NB4 (cell line): ENCODE results near the gene PC.

Source experiments
- MYC ChIP-seq: IDR thresholded peaks from 2 replicates; pipeline ENCODE4 v1.6.1; 2011; ENCODE audit warnings: low read depth, low read length
- POLR2A ChIP-seq: IDR thresholded peaks from 2 replicates; pipeline ENCODE4 v1.6.1; 2011; ENCODE audit warnings: mild to moderate bottlenecking; ENCODE audit not compliant: insufficient read length; ENCODE audit errors: extremely low read depth
- TF ChIP-seq, protein P1 (sequence below): IDR thresholded peaks from 2 replicates; pipeline ENCODE4 v1.6.1; 2011; ENCODE audit warnings: low read depth, low read length
- TF ChIP-seq, protein P2 (sequence below): IDR thresholded peaks from one replicate; pipeline ENCODE4 v1.5.1; 2012; ENCODE audit warnings: low read depth, low read length

DNA sequence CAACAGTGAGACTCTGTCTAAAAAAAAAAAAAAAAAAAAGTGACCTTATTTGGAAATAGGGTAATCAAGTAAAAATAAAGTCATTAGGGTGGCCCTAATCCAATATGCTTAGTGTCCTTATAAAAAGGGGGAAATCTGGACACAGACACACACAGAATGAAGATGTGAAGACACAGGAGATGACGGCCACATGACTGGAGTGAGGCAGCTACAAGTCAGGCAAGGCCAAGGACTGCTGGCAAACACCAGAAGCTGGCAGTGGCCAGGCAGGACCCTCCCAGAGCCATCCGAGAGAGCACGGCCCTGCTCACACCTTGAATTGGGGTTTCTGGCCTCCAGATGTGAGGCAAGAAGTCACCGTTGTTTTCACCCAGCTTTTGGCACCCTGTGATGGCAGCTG is 72.7 kb downstream of the PC start:
- TF ChIP-seq, protein P1, sequence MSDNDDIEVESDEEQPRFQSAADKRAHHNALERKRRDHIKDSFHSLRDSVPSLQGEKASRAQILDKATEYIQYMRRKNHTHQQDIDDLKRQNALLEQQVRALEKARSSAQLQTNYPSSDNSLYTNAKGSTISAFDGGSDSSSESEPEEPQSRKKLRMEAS: no peak
- TF ChIP-seq, protein P2, sequence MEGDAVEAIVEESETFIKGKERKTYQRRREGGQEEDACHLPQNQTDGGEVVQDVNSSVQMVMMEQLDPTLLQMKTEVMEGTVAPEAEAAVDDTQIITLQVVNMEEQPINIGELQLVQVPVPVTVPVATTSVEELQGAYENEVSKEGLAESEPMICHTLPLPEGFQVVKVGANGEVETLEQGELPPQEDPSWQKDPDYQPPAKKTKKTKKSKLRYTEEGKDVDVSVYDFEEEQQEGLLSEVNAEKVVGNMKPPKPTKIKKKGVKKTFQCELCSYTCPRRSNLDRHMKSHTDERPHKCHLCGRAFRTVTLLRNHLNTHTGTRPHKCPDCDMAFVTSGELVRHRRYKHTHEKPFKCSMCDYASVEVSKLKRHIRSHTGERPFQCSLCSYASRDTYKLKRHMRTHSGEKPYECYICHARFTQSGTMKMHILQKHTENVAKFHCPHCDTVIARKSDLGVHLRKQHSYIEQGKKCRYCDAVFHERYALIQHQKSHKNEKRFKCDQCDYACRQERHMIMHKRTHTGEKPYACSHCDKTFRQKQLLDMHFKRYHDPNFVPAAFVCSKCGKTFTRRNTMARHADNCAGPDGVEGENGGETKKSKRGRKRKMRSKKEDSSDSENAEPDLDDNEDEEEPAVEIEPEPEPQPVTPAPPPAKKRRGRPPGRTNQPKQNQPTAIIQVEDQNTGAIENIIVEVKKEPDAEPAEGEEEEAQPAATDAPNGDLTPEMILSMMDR: no peak
- TF ChIP-seq POLR2A (no peak), MYC (no peak)
